Activated gamma-delta T cell treated with Interleukin-2 at 50 U/mL for 16 hours (primary cell): Measurements from ENCODE around the gene SUGP2.
A peak's percentile ranks its signal among the peaks of the same experiment; 100 is the strongest.

Experiments
- DNase-seq: peaks from one replicate; pipeline ENCODE4 v3.0.0-alpha.2; 2020

Gene SUGP2

DNA sequence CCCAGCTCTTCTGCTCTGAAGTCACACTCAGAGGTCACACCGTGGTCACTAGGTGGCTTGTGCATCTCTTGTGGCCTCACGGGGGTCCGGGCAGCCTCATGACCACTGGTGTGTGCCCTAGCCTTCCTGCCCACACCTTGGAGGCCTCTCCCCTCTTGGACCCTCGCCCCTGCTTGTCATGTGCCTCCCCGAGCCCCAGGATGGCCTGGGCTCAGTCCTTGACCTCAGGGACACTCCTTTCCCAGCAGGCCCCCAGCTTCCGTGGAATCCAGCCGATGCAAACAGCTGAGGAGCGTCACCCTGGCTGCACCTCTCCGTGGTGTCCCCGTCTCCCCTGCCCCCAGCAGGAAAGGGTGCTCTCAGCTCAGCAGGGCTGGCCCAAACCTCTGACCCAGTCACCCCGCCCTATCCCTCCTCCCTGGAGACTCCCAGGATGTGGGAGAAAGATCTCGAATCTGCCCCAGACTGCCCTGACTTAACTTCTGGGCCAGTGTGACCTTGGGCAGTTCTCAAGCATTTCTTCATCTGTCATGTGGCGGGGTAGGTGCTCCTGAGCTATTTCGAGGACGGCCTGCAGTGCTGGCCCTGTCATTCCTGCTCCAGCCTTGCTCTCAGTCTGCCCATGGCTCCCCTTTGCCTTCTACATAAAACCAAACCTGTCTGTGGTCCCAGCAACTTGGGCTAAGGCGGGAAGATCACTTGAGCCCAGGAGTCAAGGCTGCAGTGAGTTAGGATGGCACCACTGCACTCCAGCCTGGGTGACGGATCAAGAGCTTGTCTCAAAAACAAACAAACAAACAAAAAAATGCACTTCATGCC lies 25.9 kb upstream of the SUGP2 start:
- no peak for DNase-seq

DNA sequence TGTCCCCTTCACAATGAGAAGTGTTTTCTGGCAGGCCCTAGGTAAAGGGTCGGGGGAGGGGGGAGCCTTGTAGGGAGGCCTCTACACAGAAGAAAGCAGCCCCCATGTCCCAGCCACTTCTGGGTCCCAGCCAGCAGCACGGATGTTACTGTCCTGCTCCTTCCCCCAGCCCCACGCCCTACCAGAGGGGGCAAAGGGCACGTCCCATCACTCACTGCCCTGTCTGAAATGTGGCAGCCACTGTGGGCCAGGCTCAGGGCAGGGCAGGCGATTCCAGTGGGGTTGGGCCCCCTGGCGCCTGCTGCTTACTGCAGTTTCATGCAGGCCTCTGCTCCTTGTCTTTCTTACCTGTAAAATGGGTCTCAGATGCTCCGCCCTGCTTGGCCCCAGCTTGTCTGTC lies 24.4 kb upstream of the SUGP2 start:
- no peak for DNase-seq

- no peak for DNase-seq
Observed at GRCh38 chr19:19057317-19057716, 24.0 kb upstream of the SUGP2 start.

DNA sequence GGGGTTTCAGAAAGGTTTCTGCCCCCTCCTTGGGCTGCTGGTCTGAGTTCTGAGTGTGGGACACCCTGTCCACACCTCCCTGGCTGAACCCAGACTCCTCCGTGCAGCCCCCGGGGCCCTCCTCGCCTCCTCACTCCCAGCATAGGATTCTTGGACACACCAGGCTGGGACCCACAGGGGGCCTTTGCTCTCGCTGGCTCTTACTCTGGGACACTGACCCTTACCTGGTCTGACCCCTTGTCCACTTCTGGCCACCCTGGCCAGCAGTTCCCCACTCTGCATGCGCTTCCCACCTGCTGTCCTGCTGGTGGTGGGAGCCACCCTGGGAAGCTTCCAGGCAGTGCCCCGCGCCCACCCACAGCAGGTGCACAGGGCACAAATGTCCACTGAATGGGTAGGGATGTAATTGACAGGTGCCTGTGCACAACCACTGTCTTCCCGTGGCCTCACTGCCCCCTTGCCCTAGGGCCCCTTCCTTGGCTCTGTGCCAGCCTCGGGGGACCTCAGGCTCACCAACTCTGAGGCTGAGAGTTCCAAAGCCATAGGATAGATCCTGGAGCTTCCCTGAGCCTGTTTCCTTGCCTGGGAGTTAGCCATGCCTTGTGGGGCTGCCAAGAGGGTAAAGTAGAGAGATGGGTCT lies 23.4 kb upstream of the SUGP2 start:
- no peak for DNase-seq

DNA sequence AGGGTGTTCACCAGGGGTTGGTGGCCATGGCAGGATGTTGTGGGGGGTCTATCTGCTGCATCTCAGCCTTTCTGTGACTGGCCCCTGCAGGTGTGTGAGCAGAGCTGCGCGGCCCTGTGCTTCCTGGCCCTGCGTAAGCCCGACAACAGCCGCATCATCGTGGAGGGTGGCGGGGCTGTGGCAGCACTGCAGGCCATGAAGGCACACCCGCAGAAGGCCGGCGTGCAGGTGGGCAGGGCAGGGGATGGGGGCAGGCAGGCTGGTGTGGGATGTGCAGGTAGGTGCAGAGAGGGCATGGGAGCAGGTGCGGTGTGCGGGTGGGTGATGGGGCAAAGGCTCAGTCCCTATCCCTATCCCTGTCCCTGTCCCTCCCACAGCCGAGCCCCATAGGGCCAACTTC lies 22.4 kb upstream of the SUGP2 start:
- DNase-seq = no peak

DNA sequence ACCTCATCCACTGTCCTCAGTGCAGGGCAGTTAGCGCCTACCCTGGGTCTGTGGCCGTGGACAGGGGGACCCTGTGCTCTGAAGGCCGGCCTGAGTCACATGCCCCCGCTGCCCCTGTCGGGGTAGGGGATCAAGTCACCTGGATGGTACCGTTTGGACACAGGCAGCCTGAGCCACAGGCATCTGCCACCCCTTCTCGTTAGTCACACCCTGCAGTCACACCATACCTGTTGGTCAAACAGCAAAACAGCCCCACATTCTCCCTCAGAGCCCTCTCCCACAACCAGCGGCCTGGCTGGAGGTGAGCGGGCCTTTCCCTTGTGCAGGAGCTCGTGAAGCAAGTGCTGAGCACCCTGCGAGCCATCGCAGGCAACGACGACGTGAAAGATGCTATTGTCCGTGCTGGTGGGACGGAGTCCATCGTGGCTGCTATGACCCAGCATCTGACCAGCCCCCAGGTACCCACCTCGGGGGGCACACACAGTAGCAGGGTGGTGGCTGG lies 21.7 kb upstream of the SUGP2 start:
- DNase-seq = no peak

GRCh38 chr19:19054315-19054938 lies 21.1 kb upstream of the SUGP2 start:
- DNase-seq = no peak

GRCh38 chr19:19053508-19054314 lies 20.4 kb upstream of the SUGP2 start:
- DNase-seq = peak; percentile 65

DNA sequence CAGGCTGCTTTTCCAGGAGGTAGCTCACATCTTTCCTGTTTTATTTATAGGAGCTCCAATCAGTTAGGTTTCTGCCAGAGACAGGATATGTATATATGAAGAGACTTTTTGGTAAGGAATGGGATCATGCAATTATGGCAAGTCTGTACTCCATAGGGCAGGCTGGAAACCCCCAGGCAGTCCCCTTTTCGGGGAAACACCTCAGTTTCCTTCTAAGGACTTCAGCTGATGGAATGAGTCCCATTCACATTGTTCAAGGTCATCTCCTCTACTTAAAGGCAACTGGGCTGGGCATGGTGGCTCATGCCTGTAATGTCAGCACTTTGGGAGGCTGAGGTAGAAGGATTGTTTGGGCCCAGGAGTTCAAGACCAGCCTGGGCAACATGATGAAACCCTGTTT lies 19.6 kb upstream of the SUGP2 start:
- no peak for DNase-seq

DNA sequence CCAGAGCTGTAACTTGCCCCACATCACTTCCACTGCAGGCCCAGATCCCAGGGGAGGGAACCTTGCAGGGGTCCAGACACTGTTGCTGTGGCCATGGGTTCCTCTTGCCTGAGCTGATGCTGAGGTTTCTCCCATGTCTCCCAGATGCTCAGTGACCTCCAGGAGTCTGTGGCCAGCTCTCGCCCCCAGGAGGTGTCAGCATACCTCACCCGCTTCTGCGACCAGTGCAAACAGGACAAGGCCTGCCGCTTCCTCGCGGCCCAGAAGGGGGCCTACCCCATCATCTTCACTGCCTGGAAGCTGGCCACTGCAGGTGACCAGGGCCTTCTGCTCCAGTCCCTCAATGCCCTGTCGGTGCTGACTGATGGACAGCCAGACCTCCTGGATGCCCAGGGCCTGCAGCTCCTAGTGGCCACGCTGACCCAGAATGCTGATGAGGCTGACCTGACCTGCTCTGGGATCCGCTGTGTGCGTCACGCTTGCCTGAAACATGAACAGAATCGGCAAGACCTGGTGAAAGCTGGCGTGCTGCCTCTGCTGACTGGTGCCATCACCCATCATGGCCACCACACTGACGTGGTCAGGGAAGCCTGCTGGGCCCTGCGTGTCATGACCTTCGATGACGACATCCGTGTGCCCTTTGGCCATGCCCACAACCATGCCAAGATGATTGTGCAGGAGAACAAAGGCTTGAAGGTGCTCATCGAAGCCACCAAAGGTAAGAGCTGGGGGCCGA lies 18.3 kb upstream of the SUGP2 start:
- no peak for DNase-seq

DNA sequence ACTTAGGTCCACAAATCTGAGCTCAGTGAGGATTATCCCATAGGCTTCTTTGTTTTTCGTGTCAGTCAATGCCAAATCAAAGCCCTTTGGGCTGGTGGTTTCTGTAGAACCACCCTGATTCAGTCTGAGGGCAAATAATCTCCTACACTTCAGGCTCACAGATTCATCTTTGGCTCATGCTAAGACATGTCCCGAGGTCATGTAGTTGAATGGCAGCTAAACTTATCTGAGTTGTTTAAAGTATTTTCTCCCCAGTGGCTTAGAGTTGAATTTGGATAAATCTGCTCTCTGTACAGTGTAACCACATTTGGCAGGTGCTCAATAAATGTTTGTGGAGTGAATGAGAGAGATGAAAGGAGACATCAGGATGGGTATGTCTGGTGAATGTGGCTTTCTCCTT lies 17.4 kb upstream of the SUGP2 start:
- no peak for DNase-seq

DNA sequence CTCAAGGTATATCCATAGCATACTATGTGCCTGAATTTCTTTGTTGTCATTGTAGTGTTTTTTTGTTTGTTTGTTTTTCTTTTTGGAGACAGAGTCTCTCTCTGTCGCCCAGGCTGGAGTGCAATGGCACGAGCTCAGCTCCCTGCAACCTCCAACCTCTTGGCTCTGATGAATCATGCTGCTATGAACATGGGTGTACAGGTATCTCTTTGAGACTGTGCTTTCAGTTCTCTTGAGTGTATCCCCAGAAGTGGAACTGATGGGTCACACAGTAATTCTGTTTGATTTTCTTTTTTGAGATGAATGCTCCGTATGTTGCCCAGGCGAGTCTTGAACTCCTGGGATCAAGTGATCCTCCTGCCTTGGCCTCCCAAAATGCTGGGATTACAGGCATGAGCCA lies 16.8 kb upstream of the SUGP2 start:
- DNase-seq = no peak

DNA sequence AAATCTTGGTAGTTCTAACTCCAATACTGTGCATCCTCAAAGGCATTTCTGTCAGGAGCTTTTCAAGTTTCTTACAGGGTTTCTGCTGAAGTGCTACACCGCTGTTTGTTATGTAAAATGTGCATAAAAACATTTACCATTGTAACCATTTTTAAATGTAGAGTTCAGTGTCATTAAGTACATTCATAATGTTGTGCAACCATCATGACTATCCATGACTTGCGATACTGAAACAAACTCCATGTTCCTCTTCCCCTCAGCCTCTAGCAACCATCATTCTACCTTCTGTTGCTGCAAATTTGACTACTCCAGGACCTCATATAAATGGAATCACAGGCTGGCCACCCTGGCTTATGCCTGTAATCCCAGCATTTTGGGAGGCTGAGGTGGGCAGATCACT lies 16.1 kb upstream of the SUGP2 start:
- DNase-seq = no peak

DNA sequence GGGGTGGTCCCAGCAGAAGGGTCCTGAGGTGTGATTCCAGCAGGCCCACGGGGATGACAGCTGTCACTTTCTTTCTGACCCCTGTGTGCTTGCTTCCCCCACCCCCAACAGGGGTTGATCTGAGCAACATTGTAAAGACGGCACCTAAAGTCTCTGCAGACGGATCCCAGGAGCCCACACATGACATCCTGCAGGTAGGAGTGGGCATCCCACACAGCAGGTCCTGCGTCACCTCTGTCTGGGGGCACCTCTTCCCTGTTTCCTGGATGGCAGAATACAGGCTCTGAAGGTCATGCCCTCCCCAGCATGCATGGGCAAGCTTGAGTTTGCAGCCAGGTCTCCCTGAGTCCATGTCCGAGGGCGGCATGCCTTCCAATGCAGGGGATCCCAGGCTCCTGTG lies 10.6 kb upstream of the SUGP2 start:
- DNase-seq = no peak

DNA sequence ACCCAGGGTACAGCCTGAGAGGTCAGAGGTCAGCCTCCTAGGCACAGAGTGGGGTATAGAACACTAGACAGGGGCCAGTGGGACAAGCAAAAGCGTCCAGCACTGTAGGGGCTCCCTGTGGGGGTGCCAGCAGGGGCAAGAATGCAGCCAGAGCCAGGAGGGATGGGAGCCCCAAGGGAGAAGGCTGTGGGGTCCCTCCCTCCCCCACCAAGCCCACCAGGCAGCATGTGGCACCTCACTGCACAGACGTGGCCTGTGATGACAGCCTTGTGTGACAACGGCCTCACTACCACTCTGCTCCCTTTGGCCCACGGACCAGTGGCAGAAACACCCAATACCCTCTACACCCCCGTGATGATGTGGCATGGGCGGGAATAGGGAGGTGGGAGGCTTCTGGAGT lies 10.2 kb upstream of the SUGP2 start:
- no peak for DNase-seq

DNA sequence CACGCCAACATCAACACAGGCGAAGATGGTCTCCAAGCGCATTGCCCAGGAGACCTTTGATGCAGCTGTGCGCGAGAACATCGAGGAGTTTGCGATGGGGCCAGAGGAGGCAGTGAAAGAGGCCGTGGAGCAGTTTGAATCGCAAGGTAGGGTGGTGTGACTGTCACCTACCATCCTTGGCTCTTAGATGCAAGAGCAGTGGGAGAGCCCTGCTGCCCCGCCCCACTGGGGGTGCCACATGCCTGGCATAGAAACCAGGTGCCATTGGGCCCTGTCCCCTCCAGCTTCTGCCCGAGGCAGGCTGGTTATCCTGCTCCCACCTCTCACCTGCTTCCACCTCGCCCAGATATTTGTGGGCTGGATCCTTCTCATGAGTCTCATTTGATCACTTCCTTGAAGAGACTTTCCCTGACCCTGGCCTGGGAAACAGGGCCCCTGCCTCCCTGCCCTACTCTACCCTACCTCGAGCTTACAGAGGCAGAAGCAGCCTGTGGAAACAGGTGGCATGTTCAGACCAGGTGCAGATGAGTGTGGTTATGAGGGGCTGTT lies 9.5 kb upstream of the SUGP2 start:
- DNase-seq = no peak

DNA sequence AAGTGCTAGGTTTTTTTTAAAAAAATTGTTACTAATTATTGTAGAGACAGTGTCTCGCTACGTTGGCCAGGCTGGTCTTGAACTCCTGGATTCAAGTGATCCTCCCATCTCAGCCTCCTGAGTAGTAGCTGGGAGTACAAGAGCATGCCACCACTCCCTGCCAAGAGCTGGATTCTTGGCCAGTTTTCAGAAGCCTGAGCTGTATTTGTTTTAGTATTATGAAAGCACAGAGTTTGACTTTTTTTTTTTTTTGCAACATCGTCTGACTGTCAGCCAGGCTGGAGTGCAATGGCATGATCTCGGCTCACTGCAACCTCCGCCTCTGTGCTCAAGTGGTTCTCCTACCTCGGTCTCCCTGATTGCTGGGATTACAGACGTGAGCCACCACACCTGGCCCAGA lies 7.1 kb upstream of the SUGP2 start:
- DNase-seq = no peak

- DNase-seq = peak; percentile 29
Observed at GRCh38 chr19:19039901-19040300, 6.6 kb upstream of the SUGP2 start.

- DNase-seq = peak; percentile 46
Observed at GRCh38 chr19:19034204-19034624, 897 bp upstream of the SUGP2 start.

DNA sequence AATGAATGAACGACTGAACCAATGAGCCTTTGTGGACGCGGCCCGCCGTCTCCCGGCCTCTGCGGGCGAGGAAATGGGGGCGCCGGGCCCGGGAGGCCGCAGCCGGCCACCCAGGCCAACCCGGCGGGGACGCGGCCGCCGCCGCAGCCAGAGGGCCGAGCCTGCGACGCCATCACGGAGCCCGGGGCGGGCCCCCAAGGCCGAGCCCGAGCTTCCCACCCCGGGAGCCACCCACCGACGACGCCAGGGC lies 216 bp downstream of the SUGP2 start:
- DNase-seq = peak; percentile 17

- peak; percentile 77 for DNase-seq
Observed at GRCh38 chr19:19032420-19033175, 719 bp downstream of the SUGP2 start.

GRCh38 chr19:19031891-19032290 lies 1.4 kb downstream of the SUGP2 start:
- no peak for DNase-seq
